IMR-90 (cell line): ENCODE measurements around the gene SCN10A. TPM values are rescaled to one million over a fixed set of nuclear protein-coding genes. Genes with fewer than 3 reads are reported as not detected.

Source experiments
- ATAC-seq: fragments of 200-7000 bp; cut with Tn5 transposase; 2 replicates; pipeline ENCODE4 v1.9.1; 2020; ENCODE audit warnings: low read depth, mild to moderate bottlenecking, moderate library complexity
- BruUV-seq: library from RNA; stranded (reverse); fragments of 400-500 nt; replicated peaks from 2 replicates; lab custom pipeline; 2021; lab: Mats Ljungman, UMichigan
- CTCF ChIA-PET: fragments of 300-600 bp; formaldehyde crosslinking; extraction: SDS; loops from one replicate; lab custom pipeline; 2021; ENCODE audit warnings: antibody characterized with exemption; lab: Yijun Ruan, JAX
- POLR2A ChIA-PET: fragments of 300-600 bp; sonication (Branson Sonifier 250); formaldehyde crosslinking; loops from one replicate; lab custom pipeline; 2022; ENCODE audit warnings: antibody characterized with exemption; ENCODE audit not compliant: unreplicated experiment; lab: Charles Lee
- DNase-seq: peaks from one replicate; pipeline ENCODE4 v3.0.0; 2013
- H2AFZ ChIP-seq: replicated peaks from 2 replicates; pipeline ENCODE3; 2013; ENCODE audit warnings: low read length, mild to moderate bottlenecking; ENCODE audit not compliant: poor library complexity
- H2AK5ac ChIP-seq: 2 replicates; pipeline ENCODE4 v1.6.1; 2013; ENCODE audit warnings: low read depth, low read length, inconsistent platforms
- H2AK9ac ChIP-seq: replicated peaks from 2 replicates; pipeline ENCODE3; 2013; ENCODE audit warnings: mild to moderate bottlenecking, low read depth, low read length, moderate library complexity; ENCODE audit not compliant: poor library complexity
- H2BK120ac ChIP-seq: 2 replicates; pipeline ENCODE4 v1.6.1; 2013; ENCODE audit warnings: low read depth, low read length, inconsistent platforms
- H2BK15ac ChIP-seq: 3 replicates; pipeline ENCODE4 v1.6.1; 2013; ENCODE audit warnings: low read depth, low read length, inconsistent platforms
- H2BK20ac ChIP-seq: 2 replicates; pipeline ENCODE4 v1.6.1; 2013; ENCODE audit warnings: low read depth, mild to moderate bottlenecking, inconsistent platforms, low read length, moderate library complexity
- H2BK5ac ChIP-seq: 2 replicates; pipeline ENCODE4 v1.6.1; 2013; ENCODE audit warnings: mild to moderate bottlenecking, low read depth, low read length, inconsistent platforms; ENCODE audit not compliant: poor library complexity, severe bottlenecking
- H3K14ac ChIP-seq: replicated peaks from 2 replicates; pipeline ENCODE4 v1.6.1; 2013; ENCODE audit warnings: low read depth, low read length, inconsistent platforms
- H3K18ac ChIP-seq: 2 replicates; pipeline ENCODE4 v1.6.1; 2013; ENCODE audit warnings: low read depth, low read length, control low read depth
- H3K23ac ChIP-seq: 2 replicates; pipeline ENCODE4 v1.6.1; 2013; ENCODE audit warnings: low read depth, low read length, inconsistent platforms
- H3K27ac ChIP-seq: 2 replicates; pipeline ENCODE4 v1.5.1; 2013; ENCODE audit warnings: mild to moderate bottlenecking, control low read depth, low read length; ENCODE audit not compliant: insufficient read depth
- H3K27me3 ChIP-seq: 2 replicates; pipeline ENCODE4 v1.6.1; 2013; ENCODE audit warnings: low read length; ENCODE audit not compliant: control insufficient read depth, insufficient read depth
- H3K36me3 ChIP-seq: 2 replicates; pipeline ENCODE4 v1.6.1; 2013; ENCODE audit warnings: low read length, mixed read lengths; ENCODE audit not compliant: control insufficient read depth, insufficient read depth
- H3K4ac ChIP-seq: 2 replicates; pipeline ENCODE4 v1.6.1; 2013; ENCODE audit warnings: low read depth, low read length, inconsistent platforms
- H3K4me1 ChIP-seq: 2 replicates; pipeline ENCODE4 v1.6.1; 2013; ENCODE audit warnings: low read length, mixed read lengths; ENCODE audit not compliant: control insufficient read depth, insufficient read depth
- H3K4me2 ChIP-seq: 2 replicates; pipeline ENCODE4 v1.6.1; 2013; ENCODE audit warnings: low read depth, mild to moderate bottlenecking, control low read depth, low read length, moderate library complexity
- H3K4me3 ChIP-seq: 2 replicates; pipeline ENCODE4 v1.5.1; 2013; ENCODE audit warnings: low read depth, mild to moderate bottlenecking, control low read depth, low read length, moderate library complexity; ENCODE audit not compliant: insufficient read depth
- H3K56ac ChIP-seq: 2 replicates; pipeline ENCODE4 v1.6.1; 2013; ENCODE audit warnings: low read length, inconsistent platforms; ENCODE audit not compliant: insufficient read depth; ENCODE audit errors: extremely low read depth
- H3K79me1 ChIP-seq, 2 experiments: 2 replicates each; pipeline ENCODE4 v1.6.1; 2013; ENCODE audit warnings: low read length in 2 of 2, inconsistent platforms in 1 of 2, low read depth in 1 of 2
- H3K9ac ChIP-seq: 2 replicates; pipeline ENCODE4 v1.6.1; 2013; ENCODE audit warnings: low read depth, low read length, control low read depth
- H3K9me1 ChIP-seq: 2 replicates; pipeline ENCODE4 v1.6.1; 2013; ENCODE audit warnings: low read length, inconsistent platforms; ENCODE audit not compliant: insufficient read depth
- H3K9me3 ChIP-seq: 2 replicates; pipeline ENCODE4 v1.6.1; 2013; ENCODE audit warnings: low read length; ENCODE audit not compliant: control insufficient read depth, insufficient read depth
- H4K20me1 ChIP-seq: 2 replicates; pipeline ENCODE4 v1.6.1; 2013; ENCODE audit warnings: low read length, inconsistent platforms; ENCODE audit not compliant: insufficient read depth
- H4K5ac ChIP-seq: 2 replicates; pipeline ENCODE4 v1.6.1; 2013; ENCODE audit warnings: mild to moderate bottlenecking, low read depth, low read length, control low read depth
- H4K8ac ChIP-seq, 2 experiments: 2 replicates each; pipeline ENCODE4 v1.6.1; 2013; ENCODE audit warnings: low read depth in 2 of 2, low read length in 2 of 2, control low read depth in 1 of 2, inconsistent platforms in 1 of 2
- H4K91ac ChIP-seq: 2 replicates; pipeline ENCODE4 v1.6.1; 2013; ENCODE audit warnings: low read depth, low read length, inconsistent platforms; ENCODE audit not compliant: insufficient read depth
- BHLHE40 ChIP-seq: fragments of 150-350 bp; IDR thresholded peaks from 2 replicates; pipeline ENCODE4 v1.6.1; 2016; ENCODE audit warnings: mild to moderate bottlenecking, low read depth, low read length
- CEBPB ChIP-seq: IDR thresholded peaks from 2 replicates; pipeline ENCODE4 v1.6.1; 2012; ENCODE audit warnings: low read depth, low read length, improper control_type of control experiment
- FOS ChIP-seq: fragments of 150-350 bp; IDR thresholded peaks from 2 replicates; pipeline ENCODE4 v1.6.1; 2016; ENCODE audit warnings: low read depth, low read length
- dilution Hi-C: fragments of 300-500 bp; cut with HindIII; formaldehyde crosslinking; loops from one replicate; pipeline ENCODE4 v1.14.3; 2018; ENCODE audit warnings: low sequenced_read_pairs; ENCODE audit not compliant: unreplicated experiment
- in situ Hi-C: fragments of 300-500 bp; cut with MboI; formaldehyde crosslinking; loops from 3 replicates; pipeline ENCODE4 v1.14.3; 2019; ENCODE audit warnings: low sequenced_read_pairs, inconsistent platforms, mixed read lengths
- intact Hi-C: fragments of 100-400 bp; cut with micrococcal nuclease; formaldehyde crosslinking; loops from 2 replicates; pipeline ENCODE4 v1.10.0; 2022
- polyA plus RNA-seq, 3 experiments: library from polyadenylated mRNA; depleted of rRNA; stranded (reverse); fragments of >200 nt; gene quantifications; 2 replicates each; pipeline ENCODE4 v1.2.3, GENCODE V29; 2012; ENCODE audit warnings: low replicate concordance in 1 of 3
- total RNA-seq: library from RNA; depleted of rRNA; stranded (reverse); fragments of >200 nt; gene quantifications from 2 replicates; pipeline ENCODE4 v1.2.3, GENCODE V29; 2012
- TF ChIP-seq, protein P1 (sequence below): conservative IDR thresholded peaks from 2 replicates; pipeline ENCODE4 v1.5.1; 2012; ENCODE audit warnings: mild to moderate bottlenecking, low read depth, low read length, improper control_type of control experiment
- TF ChIP-seq, protein P2 (sequence below): fragments of 150-350 bp; IDR thresholded peaks from 2 replicates; pipeline ENCODE4 v1.6.1; 2016; ENCODE audit warnings: low read depth, mild to moderate bottlenecking, low read length, moderate library complexity, borderline replicate concordance

Gene SCN10A
- total and polyA plus RNA-seq, 2 of the 4 experiments (the other 2 are of a cell fraction): not detected

DNA sequence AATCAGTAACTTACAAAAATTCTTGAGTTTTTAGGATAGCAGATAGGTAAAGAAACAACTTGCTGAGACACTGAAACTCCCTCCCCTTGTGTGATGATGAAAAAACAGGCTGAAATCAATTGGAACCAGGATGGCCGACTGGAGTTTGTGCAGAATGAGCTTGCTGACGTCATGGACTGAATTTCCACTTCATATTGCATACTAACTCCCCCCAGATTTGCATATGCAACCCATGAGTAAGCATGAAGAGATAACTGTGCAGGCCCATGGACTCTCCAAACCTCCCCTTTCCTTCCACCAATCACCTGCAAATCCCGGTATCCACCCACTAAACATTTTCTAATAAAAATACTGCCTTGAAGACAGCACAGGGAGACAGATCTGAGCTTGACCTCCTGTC lies 84.5 kb downstream of the SCN10A start (continued):
- TF ChIP-seq, protein P1, sequence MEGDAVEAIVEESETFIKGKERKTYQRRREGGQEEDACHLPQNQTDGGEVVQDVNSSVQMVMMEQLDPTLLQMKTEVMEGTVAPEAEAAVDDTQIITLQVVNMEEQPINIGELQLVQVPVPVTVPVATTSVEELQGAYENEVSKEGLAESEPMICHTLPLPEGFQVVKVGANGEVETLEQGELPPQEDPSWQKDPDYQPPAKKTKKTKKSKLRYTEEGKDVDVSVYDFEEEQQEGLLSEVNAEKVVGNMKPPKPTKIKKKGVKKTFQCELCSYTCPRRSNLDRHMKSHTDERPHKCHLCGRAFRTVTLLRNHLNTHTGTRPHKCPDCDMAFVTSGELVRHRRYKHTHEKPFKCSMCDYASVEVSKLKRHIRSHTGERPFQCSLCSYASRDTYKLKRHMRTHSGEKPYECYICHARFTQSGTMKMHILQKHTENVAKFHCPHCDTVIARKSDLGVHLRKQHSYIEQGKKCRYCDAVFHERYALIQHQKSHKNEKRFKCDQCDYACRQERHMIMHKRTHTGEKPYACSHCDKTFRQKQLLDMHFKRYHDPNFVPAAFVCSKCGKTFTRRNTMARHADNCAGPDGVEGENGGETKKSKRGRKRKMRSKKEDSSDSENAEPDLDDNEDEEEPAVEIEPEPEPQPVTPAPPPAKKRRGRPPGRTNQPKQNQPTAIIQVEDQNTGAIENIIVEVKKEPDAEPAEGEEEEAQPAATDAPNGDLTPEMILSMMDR: no peak
- no peak for TF ChIP-seq FOS

GRCh38 chr3:38730281-38730680 lies 85.7 kb downstream of the SCN10A start:
- Histone ChIP-seq H3K4me1 (peaks cover 11% of the 10 kb centered on the region; the same call in 1 of the 2 replicates), H3K4me2 (peak overlapping the region; percentile 34; the same call in 1 of the 2 replicates), H2BK15ac (no peak overlapping the region), H3K23ac (no peak overlapping the region), H4K8ac (no peak overlapping the region; a peak in 1 of 4 replicates), H3K56ac (no peak overlapping the region), H4K20me1 (no peaks in the 10 kb centered on the region), H3K18ac (peak overlapping the region; percentile 38; the same call in 1 of the 2 replicates), H2AK5ac (no peak overlapping the region), H3K27me3 (no peaks in the 10 kb centered on the region; the same call in 1 of the 2 replicates), H2BK20ac (peak overlapping the region; percentile 85; the same call in 1 of the 2 replicates), H3K79me1 (no peaks in the 10 kb centered on the region), H2BK5ac (peak overlapping the region; percentile 48), H3K27ac (no peak overlapping the region), H2BK120ac (peak overlapping the region; percentile 72; the same call in 1 of the 2 replicates), H3K36me3 (no peaks in the 10 kb centered on the region), H4K91ac (no peak overlapping the region; the same call in 1 of the 2 replicates), H3K4me3 (no peak overlapping the region), H3K4ac (peak overlapping the region; percentile 63; the same call in 1 of the 2 replicates), H2AK9ac (no peak overlapping the region), H2AFZ (no peak overlapping the region), H3K14ac (no peak overlapping the region), H3K9me1 (peaks cover 17% of the 10 kb centered on the region), H3K9ac (no peak overlapping the region), H3K9me3 (no peaks in the 10 kb centered on the region), H4K5ac (no peak overlapping the region)
- ChIA-PET POLR2A (no interaction called here), CTCF (interaction anchor here (1.0 to 1.3 kb wide), 3 partner anchors 114 to 270 kb away, joined by 3 to 5 read pairs (median 3); no protein-coding TSS in a partner anchor)
- DNase-seq: peak; percentile 91
- dilution Hi-C loops (no loop called here), intact Hi-C loops (loop anchor here (10.0 kb wide), 1 partner anchor 205 kb away; no protein-coding TSS in a partner anchor), in situ Hi-C loops (loop anchor here (10.0 kb wide), 1 partner anchor 105 kb away; no protein-coding TSS in a partner anchor)
- no TSS peak for BruUV-seq
- TF ChIP-seq BHLHE40 (peak; percentile 91), CEBPB (peak; percentile 86), FOS (peak; percentile 97)
- TF ChIP-seq, protein P2, sequence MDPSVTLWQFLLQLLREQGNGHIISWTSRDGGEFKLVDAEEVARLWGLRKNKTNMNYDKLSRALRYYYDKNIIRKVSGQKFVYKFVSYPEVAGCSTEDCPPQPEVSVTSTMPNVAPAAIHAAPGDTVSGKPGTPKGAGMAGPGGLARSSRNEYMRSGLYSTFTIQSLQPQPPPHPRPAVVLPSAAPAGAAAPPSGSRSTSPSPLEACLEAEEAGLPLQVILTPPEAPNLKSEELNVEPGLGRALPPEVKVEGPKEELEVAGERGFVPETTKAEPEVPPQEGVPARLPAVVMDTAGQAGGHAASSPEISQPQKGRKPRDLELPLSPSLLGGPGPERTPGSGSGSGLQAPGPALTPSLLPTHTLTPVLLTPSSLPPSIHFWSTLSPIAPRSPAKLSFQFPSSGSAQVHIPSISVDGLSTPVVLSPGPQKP: no peak
- TF ChIP-seq, protein P1: no peak
- peak; percentile 59 for ATAC-seq
